Prostate gland (tissue), 2 donors: ENCODE measurements around the gene MDGA2.

Experiments used
- CTCF ChIP-seq, 4 experiments: fragments of 200-600 bp in 2 of 4; fragments of 450-650 bp in 2 of 4; sonication (generic) in 2 of 4; IDR thresholded peaks; 1 replicate in 3 of 4; 2 replicates in 1 of 4; pipeline ENCODE4 v1.5.1; 2016 to 2019; ENCODE audit warnings: antibody characterized with exemption in 4 of 4, mild to moderate bottlenecking in 2 of 4, moderate library complexity in 2 of 4
- POLR2A ChIP-seq: fragments of 450-650 bp; IDR thresholded peaks from one replicate; pipeline ENCODE4 v1.6.1; 2016; ENCODE audit warnings: antibody characterized with exemption, mild to moderate bottlenecking
- POLR2AphosphoS5 ChIP-seq: sonication (generic); formaldehyde crosslinking; IDR thresholded peaks from one replicate; pipeline ENCODE4 v1.6.1; 2017; ENCODE audit warnings: antibody characterized with exemption

GRCh38 chr14:47328376-47328775 is 347.0 kb downstream of the MDGA2 start:
- TF ChIP-seq CTCF (IDR thresholded peaks at IDR 0.05) (no peak), POLR2A (no peak), POLR2AphosphoS5 (no peak)
